HG02571 (cell line): ENCODE results near the gene RPLP2.
A peak's percentile ranks its signal among the peaks of the same experiment; 100 is the strongest.

ENCODE experiments used
- ATAC-seq: cut with Tn5 transposase; IDR thresholded peaks from one replicate; pipeline ENCODE4 v1.9.1; 2021; ENCODE audit warnings: mild to moderate bottlenecking, moderate library complexity; ENCODE audit not compliant: unreplicated experiment

The RPLP2 gene

DNA sequence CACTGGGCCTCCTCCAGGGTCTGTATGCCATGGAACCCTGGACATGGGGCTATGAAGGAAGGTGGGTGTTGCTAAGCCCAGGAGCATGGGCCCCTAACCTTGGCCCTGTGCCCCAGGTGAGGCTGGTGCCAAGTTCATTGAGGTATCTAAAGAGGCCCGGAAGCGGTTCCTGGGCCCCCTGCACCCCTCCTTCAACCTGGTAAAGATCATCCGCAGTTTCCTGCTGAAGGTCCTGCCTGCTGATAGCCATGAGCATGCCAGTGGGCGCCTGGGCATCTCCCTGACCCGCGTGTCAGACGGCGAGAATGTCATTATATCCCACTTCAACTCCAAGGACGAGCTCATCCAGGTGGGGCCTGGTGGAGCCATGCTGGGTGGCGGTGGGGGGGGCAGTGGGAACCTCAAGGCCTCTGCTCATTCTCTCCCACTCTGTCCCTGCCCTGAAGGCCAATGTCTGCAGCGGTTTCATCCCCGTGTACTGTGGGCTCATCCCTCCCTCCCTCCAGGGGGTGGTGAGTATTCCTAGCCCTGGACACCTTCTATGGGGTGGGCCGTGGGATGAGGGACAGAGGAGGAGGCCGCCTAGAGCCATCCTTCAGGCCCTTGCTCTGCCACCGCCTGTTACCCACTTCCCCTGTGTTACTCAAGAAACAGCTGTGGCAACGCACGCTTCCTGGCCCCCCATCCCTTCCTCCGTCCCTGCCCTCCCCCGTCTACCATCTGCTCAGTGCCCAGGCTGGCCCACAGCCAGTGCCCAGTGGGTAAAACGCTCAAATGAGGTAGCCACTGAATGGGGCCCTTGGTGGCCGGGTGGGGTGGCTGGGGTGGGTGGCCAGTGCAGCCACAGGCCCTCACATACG is 12.0 kb downstream of the RPLP2 start:
- no peak for ATAC-seq

DNA sequence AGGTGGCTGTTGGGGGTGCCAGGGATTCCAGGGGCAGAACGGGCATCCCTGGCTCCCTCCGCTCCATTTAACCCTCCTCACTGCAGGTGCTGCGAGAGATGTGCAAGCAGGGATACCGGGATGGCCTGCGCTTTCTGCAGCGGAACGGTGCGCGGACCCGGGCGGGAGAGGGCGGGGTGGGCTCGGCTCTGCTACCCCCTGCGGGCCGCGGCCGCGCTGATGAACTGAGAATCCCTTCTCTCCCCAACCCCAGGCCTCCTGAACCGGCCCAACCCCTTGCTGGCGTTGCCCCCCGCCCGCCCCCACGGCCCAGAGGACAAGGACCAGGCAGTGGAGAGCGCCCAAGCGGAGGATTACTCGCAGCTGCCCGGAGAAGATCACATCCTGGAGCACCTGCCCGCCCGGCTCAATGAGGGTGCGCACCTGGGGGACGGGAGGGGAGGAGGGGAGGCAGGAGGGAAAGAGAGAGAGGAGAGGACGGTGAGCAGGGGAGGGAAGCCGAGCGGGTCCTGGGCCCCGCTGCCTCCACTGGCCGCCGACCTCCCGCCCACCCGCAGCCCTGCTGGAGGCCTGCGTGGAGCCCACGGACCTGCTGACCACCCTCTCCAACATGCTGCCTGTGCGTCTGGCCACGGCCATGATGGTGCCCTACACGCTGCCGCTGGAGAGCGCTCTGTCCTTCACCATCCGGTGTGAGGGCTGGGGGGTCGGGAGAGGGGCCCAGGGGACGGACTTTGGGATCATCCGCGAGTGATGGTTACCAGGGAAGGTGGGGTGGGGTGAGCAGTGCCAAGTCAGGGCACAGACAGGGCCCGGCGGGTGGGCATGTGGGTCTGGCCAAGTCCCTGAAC is 13.9 kb downstream of the RPLP2 start:
- no peak for ATAC-seq

DNA sequence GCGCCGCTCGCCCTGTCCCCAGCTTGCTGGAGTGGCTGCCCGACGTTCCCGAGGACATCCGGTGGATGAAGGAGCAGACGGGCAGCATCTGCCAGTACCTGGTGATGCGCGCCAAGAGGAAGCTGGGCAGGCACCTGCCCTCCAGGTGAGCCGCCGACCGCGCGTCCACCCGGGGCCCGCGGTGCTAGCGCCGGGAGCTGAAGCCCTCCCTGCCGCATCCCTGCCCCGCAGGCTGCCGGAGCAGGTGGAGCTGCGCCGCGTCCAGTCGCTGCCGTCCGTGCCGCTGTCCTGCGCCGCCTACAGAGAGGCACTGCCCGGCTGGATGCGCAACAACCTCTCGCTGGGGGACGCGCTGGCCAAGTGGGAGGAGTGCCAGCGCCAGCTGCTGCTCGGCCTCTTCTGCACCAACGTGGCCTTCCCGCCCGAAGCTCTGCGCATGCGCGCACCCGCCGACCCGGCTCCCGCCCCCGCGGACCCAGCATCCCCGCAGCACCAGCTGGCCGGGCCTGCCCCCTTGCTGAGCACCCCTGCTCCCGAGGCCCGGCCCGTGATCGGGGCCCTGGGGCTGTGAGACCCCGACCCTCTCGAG is 14.6 kb downstream of the RPLP2 start:
- ATAC-seq, result no peak

DNA sequence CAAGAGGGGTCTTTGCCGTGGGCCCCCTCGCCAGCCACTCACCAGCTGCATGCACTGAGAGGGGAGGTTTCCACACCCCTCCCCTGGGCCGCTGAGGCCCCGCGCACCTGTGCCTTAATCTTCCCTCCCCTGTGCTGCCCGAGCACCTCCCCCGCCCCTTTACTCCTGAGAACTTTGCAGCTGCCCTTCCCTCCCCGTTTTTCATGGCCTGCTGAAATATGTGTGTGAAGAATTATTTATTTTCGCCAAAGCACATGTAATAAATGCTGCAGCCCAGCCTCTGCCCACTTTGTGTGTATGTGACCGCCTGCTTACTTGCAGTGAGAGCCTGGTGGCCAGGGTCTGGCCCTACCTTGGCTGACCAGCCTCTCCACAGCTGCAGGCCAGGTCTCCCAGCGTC is 15.2 kb downstream of the RPLP2 start:
- no peak for ATAC-seq

DNA sequence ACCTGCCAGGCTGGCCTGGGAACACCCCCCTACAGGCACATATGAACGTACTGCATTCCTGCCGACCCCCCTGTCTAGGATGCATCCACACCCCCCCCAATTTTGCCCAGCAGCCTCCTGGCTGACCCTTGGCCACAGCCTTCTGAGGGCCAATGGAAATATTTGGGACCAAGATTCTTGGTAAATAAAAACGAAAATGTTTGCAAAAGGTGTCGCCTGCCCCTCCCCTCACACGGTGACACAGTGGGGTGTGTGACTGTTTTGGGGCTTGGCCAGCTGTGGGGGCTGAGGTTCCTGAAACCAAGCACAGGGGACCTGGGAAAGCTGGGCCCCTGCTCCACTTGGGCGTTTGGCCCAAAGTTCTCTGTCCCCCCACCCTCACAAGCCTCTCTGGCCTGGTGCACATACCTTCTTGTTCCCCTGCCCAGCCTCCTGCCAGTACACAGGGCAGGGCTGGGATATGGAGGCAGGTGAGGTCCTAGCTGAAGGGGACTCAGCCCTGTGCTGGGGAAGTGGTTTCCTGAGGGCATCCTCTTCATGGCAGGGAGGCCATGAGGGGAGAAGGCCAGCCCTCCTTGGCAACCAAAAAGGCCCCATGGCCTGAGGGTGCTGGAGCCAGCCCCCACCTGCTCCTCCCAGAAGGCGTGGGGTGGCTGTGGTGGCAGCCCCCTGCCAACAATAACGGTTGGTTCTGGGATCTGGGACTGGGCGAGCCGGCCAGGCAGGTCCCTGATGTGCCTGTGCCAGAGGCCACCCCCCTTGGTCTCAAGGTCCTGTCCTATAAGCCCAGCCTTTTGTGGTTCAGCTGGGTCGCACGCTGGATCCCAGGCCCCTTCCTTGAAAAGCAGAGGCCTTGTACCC is 15.8 kb downstream of the RPLP2 start:
- no peak for ATAC-seq

DNA sequence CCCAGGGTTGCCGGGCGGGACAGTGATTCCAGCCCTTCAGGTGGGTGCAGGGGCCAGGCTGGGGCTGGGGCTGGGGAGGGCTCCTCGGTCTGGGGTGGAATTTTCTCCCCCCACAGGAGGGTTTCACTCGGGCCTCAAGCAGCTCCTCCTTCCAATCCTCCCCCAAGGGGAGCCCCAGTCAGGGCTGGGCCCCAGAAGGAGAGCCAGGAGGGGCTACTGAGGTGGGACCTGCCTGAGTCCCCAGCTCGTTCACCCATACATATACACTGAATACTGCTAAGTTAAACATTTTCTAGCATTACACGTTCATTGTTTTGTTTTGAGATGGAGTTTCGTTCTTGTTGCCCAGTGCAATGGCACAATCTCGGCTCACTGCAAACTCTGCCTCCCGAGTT is 16.5 kb downstream of the RPLP2 start:
- no peak for ATAC-seq

DNA sequence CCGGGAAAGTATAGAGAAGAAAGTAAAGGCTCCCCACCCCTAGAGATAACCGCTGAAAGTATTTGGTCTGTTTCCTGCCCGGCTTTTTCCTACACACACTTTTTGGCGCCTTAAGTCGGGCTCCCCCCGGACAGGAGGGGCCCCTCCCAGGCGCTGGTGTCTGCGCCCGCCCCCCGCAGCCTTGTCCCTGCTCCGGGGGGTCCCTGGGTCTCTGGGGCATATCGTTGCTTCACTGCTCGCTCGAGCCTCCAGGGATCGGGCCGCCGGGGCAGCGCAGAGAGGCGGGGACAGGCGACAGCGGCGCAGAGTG is 17.0 kb downstream of the RPLP2 start:
- ATAC-seq, result no peak

DNA sequence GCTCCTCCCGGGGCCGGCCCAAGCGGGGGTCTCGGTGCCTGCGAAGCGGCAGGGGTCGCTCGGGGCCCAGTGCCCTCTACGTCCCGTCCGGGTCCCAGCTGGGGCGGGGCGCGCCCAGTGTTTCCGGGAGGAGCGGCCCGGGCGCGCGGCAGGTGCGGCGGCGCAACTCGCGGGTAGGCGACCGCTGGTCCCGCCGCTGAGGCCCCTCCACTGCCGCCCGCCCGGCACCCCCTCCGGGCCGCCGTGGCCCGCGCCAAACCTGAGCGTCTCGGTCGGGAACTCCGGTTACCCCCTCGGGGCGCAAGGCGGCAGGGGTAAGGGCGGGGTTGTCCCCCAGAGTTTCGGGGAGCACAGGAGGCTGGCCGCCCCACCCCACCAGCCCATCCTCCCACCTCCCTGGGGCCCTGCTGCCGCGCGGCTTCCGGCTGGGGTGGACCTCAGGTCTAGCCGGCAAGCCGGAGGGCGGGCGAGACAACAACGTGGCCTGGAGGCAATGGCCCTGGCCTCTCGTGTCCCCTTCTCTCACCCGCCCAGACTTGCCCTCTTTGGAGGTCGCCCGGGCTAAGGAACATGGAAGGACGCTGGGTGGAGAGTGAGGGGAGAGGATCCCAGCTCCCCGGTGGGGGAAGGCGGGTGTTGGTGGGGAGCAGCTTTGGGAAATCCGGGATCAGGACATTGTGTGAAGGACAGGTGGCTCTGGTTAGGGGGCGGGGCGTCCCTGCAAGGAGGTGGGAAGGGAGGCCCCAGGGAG is 17.6 kb downstream of the RPLP2 start:
- no peak for ATAC-seq

DNA sequence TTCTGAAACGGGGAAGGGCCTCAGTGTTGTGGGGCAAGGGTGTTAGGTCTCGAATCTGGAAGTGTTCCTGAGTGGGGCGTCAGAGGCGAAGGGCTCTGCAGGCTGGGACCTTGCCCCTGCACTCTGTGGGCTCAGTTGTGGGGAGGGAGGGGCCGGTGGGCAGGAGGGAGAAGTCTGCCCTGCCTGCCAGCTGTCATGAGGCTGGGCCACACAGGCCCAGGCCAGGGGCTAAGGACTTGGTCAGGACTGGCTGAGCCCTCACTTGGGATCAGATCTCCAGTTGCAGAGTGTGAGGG is 18.1 kb downstream of the RPLP2 start, which contains the start of gene CRACR2B:
CRACR2B (plus strand) TSS at position 23 of the 296 bp plus-strand sequence. CDS start 689 bp downstream, outside the sequence.
- ATAC-seq, result no peak

DNA sequence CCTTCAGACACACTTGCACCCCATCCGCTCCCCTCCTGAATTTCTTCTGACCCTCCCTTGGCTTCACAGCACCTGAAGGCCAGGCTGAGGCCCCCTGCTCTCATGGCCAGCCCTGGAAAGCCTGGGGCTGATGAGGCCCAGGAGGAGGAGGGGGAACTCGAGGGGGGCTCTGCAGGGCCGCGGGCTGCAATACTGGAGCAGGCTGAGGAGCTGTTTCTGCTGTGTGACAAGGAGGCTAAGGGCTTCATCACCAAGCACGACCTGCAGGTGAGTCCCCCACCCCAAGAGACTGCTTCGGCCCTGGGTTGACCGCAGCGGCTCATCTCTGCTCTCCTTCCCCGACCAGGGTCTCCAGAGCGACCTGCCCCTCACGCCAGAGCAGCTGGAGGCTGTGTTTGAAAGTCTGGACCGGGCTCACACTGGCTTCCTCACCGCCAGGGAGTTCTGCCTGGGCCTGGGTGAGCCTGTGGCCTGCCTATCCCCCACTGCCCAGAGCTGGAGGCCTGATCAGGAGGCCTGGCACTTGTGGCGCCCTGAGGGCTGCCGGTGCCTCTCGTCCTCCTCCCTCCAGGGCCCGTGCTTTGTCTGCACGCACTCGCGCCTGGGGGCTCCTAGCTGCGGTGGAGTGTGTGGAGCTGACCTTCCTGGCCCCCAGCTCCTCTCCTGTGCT is 18.9 kb downstream of the RPLP2 start:
- no peak for ATAC-seq

DNA sequence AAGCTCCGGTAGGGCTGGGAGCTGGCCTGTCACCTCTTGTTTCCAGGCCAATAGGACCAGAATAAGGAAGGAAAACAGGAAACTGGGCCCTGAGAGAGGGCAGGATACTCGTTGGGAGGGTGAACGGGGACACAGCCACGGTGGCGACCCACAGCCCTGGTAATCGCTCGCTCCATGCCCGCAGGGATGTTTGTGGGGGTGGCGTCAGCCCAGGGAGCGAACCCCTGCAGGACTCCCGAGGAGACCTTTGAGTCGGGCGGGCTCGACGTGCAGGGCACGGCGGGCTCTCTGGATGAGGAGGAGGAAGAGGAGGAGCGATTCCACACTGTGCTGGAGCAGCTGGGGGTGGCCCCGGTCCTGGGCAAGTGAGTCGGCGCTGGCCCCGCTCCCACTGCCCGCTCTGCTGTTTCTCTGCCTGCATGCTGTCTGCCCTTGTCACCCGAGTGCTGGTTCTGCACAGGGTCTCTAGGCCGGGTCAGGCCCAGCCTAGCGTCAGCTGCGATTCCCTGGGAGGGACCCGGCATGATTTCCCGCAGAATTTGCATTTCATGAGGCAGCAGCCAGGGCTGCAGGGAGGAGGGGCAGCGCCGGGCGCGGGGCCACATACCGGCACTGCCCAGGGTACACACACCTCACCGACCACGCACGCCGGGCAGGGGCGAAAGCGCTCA is 19.5 kb downstream of the RPLP2 start:
- ATAC-seq, result no peak

DNA sequence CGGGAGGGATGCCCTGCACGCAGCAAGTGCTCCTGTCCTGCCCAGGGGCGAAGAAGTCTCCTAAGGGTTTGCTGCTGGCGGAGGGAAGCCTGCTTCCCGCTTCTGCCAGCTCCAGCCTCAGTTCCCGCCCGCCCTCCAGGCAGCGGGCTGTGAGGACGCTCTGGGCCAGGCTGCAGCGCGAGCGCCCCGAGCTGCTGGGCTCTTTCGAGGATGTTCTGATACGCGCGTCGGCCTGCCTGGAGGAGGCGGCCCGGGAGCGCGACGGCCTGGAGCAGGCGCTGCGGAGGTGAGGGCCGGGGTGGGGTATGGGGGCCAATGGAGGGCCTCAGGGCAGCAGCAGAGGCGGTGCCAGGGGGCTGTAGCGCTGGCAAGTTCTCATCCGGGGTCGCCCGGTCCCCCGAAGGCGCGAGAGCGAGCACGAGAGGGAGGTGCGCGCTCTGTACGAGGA is 20.1 kb downstream of the RPLP2 start:
- no peak for ATAC-seq

DNA sequence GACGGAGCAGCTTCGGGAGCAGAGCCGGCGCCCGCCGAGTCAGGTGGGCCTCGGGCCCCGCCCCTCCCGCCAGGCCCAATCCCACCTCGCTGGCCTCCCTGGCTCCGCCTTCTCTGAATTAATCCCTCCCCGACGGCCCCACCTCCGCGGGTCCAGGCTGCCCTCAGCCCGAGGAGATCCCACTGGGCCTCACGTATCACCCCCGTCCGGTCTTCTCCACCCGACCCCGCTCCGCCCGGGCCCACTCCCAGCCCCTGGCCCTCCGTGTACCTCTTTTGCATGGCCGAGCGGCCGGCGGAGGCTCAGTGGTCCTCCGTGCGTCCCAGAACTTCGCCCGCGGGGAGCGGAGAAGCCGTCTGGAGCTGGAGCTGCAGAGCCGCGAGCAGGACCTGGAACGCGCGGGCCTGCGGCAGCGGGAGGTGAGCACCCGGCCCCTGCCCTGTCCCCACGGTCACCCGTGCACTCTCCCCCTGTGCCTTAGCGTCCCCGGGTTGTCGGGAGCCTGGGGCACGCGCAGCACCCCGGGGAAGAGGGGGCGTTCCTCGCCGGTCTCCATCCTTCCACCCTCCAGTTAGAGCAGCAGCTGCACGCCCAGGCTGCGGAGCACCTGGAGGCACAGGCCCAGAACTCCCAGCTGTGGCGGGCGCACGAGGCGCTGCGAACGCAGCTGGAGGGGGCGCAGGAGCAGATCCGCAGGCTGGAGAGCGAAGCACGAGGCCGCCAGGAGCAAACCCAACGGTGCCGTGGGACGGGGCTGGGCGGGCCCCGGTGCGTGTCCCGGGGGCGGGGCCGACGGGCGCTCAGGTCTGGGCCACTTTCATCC is 20.7 kb downstream of the RPLP2 start:
- ATAC-seq, result no peak

DNA sequence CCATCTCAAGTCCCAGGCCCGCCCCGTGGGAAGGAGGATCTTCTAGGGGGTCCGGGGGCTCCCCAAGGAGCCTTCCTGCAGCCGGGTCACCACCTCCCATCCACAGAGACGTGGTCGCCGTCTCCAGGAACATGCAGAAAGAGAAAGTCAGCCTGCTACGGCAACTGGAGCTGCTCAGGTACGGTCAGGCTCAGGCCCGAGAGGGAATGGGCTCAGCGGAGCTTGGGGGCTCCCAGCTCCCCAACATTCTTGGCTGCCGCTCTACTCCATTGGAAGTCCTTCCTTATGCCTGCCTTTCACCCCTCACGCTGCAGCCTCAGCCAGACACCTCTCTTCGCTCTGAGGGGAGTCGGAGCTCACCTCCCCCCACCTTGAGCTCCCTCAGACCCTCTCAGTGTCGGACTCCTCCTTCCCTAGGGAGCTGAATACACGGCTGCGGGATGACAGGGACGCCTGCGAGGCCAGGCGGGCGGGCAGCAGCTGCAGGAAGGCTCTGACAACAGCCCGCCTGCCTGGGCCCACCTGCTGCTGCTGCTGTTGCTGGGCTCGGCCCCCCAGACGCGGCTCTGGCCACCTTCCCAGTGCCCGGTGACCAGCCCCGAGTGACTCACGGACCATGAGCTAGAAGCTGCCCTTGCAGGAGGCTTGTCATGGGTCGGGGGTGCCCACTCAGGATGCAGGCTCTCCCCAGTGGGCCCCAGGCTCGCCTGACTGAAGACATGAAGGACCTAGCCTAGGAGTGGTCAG is 21.5 kb downstream of the RPLP2 start:
- ATAC-seq, result no peak

DNA sequence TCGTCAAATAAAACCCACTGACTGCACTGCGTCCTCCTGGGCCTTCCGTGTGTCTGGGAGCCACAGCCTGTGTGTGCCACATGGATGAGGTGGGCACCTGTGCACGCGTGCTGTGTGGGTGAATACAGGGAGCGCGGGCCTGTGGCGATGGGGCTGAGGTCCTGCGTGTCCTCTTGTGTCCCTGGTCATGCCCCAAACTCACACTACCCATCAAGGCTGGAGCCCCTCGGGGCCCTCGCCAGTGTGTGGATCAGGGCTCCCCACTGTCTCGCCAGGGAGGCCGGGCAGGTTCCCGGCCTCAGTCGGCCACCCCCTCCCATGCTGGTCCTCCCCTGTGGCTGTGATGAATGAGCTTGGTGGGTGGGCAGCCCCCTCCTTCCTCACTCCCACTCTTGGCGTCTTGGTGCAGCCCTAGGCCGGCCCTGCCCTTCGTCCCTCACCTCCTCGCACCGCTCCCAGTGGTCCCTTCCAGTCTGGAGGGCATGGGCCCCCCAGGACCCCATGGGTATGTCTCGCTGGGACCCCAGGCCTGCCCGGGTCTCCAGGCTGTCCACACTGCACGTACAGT is 22.3 kb downstream of the RPLP2 start:
- no peak for ATAC-seq

DNA sequence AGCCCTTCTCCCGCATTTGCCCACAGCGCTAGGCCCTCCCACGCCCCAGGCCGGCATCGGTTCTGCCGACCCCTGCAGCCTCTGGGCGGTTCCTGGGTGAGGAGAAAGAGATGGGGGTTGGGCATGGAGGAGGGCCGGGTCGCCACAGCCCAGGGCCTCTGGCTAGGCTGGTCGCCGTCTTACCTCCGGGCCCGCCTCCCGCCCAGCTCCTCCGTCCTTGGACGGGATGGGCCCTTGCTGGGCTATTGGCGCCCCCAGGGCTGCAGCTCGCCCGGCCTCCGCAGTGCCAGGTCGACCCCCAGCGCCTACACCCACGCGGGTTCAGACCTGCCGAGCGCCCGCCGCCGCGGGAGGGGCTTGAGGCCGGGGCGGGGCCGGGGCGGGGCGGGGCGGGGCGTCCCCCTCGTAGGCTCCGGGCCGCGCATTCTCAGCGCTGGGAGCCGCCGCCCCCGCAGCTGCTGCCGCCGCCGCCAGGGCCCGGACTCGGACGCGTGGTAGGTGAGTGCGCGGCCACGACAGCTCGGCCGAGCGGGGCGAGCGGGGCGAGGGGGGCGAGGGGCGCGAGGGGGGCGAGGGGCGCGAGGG is 22.9 kb downstream of the RPLP2 start, which contains the start of gene CD151:
CD151 (plus strand) TSS at position 424 of the 585 bp plus-strand sequence. CDS start 3,118 bp downstream, outside the sequence.
- peak; percentile 51 for ATAC-seq
